HG03025 (cell line): ENCODE results near the gene FAR2.
"Not testable (repeated sequence)": the region's sequence is repeated elsewhere in the genome, so short reads cannot be mapped to it uniquely, and the experiment has no call there.

Source experiments
- ATAC-seq: cut with Tn5 transposase; IDR thresholded peaks from one replicate; pipeline ENCODE4 v1.9.1; 2021; ENCODE audit warnings: mild to moderate bottlenecking, moderate library complexity; ENCODE audit not compliant: unreplicated experiment, low FRiP score

FAR2 gene

GRCh38 chr12:29229937-29230336 is 80.9 kb downstream of the FAR2 start:
- no peak for ATAC-seq

GRCh38 chr12:29230800-29231560 is 81.9 kb downstream of the FAR2 start:
- no peak for ATAC-seq

GRCh38 chr12:29232086-29232485 is 83.0 kb downstream of the FAR2 start:
- ATAC-seq: no peak

- ATAC-seq: no peak
Observed at GRCh38 chr12:29234552-29234951, 85.5 kb downstream of the FAR2 start.

- ATAC-seq: no peak
Observed at GRCh38 chr12:29234965-29235626, 86.0 kb downstream of the FAR2 start.

- ATAC-seq: no peak
Observed at GRCh38 chr12:29238822-29239291, 89.8 kb downstream of the FAR2 start.

- no peak for ATAC-seq
Observed at GRCh38 chr12:29239336-29239735, 90.3 kb downstream of the FAR2 start.

- ATAC-seq: no peak
Observed at GRCh38 chr12:29240441-29240840, 91.4 kb downstream of the FAR2 start.

- ATAC-seq: peak; percentile 82
Observed at GRCh38 chr12:29241821-29242591, 92.9 kb downstream of the FAR2 start.

- ATAC-seq: no peak
Observed at GRCh38 chr12:29242921-29243431, 93.9 kb downstream of the FAR2 start.

- no peak for ATAC-seq
Observed at GRCh38 chr12:29244159-29244765, 95.2 kb downstream of the FAR2 start.

- ATAC-seq: no peak
Observed at GRCh38 chr12:29245246-29245645, 96.2 kb downstream of the FAR2 start.

GRCh38 chr12:29249930-29250329 is 100.9 kb downstream of the FAR2 start:
- ATAC-seq: no peak

- ATAC-seq: no peak
Observed at GRCh38 chr12:29253906-29254625, 105.0 kb downstream of the FAR2 start.

- ATAC-seq: no peak
Observed at GRCh38 chr12:29255042-29255441, 106.0 kb downstream of the FAR2 start.

- ATAC-seq: no peak
Observed at GRCh38 chr12:29256598-29256997, 107.5 kb downstream of the FAR2 start.

- ATAC-seq: not testable (repeated sequence)
Observed at GRCh38 chr12:29257687-29258086, 108.6 kb downstream of the FAR2 start.

GRCh38 chr12:29264424-29264823 is 115.3 kb downstream of the FAR2 start:
- ATAC-seq: no peak

- ATAC-seq: no peak
Observed at GRCh38 chr12:29269706-29270408, 120.8 kb downstream of the FAR2 start.
